ENCODE data around the gene CACNA1H.

GRCh38 chr16:1193143-1193824, 40.4 kb downstream of the CACNA1H start:
- TF ChIP-seq EZH2 (IDR thresholded peaks at IDR 0.05; ENCODE audit: insufficient read depth, poor library complexity, severe bottlenecking) = no peak
- no peak for TF ChIP-seq EZH2phosphoT487 (IDR thresholded peaks at IDR 0.05; ENCODE audit: insufficient read depth, low read depth)

All from GM23248 (cell line).